Measurements from ENCODE around the gene KIRREL1.

DNA sequence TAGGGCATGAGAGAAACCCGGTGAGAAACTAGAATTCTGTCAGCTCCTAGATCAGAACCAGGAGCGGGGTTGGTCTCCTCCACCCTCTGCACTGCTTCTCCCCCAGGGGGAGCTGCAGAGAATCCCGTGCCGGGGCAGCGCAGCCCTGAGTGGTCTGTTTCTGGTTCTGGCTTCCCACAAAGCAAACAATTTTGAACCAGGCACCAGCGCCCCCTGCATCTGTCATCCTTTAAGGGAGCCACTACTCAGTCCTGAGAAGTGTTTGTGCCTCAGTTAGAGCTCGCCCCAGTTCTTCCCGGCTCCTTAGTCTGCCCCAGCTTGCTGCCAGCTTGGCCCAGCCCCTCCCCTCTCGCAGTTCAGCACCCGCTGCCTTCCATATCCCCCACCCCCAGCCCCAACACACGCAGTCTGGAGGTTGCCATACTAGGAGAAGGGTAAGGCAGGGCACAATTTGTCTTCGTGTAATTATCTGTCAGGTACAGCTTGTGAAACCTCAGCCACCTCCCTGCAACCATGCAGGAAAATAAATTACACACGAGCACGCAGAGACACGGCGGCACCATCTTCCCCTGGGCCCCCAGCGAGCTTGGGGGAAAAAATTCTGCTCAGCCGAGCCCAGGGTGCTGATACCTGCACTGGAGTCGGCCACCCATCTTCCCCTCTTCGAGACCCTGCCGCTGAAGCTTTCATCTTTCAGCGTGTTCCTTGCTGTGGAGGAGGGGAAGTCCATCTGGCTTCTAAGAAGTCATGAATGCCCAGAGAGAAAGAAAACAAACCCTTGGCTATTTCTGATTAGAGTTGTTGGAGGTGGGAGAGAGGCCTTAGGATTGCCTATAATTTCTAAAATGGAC lies 124.6 kb downstream of the KIRREL1 start:
- TF ChIP-seq, protein P1, sequence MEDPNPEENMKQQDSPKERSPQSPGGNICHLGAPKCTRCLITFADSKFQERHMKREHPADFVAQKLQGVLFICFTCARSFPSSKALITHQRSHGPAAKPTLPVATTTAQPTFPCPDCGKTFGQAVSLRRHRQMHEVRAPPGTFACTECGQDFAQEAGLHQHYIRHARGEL (CRISPR knock-in tag; IDR thresholded peaks at IDR 0.05) = no peak
- no peak for TF ChIP-seq ZZZ3 (CRISPR knock-in tag; IDR thresholded peaks at IDR 0.05; ENCODE audit: borderline replicate concordance)
- TF ChIP-seq, protein P2, sequence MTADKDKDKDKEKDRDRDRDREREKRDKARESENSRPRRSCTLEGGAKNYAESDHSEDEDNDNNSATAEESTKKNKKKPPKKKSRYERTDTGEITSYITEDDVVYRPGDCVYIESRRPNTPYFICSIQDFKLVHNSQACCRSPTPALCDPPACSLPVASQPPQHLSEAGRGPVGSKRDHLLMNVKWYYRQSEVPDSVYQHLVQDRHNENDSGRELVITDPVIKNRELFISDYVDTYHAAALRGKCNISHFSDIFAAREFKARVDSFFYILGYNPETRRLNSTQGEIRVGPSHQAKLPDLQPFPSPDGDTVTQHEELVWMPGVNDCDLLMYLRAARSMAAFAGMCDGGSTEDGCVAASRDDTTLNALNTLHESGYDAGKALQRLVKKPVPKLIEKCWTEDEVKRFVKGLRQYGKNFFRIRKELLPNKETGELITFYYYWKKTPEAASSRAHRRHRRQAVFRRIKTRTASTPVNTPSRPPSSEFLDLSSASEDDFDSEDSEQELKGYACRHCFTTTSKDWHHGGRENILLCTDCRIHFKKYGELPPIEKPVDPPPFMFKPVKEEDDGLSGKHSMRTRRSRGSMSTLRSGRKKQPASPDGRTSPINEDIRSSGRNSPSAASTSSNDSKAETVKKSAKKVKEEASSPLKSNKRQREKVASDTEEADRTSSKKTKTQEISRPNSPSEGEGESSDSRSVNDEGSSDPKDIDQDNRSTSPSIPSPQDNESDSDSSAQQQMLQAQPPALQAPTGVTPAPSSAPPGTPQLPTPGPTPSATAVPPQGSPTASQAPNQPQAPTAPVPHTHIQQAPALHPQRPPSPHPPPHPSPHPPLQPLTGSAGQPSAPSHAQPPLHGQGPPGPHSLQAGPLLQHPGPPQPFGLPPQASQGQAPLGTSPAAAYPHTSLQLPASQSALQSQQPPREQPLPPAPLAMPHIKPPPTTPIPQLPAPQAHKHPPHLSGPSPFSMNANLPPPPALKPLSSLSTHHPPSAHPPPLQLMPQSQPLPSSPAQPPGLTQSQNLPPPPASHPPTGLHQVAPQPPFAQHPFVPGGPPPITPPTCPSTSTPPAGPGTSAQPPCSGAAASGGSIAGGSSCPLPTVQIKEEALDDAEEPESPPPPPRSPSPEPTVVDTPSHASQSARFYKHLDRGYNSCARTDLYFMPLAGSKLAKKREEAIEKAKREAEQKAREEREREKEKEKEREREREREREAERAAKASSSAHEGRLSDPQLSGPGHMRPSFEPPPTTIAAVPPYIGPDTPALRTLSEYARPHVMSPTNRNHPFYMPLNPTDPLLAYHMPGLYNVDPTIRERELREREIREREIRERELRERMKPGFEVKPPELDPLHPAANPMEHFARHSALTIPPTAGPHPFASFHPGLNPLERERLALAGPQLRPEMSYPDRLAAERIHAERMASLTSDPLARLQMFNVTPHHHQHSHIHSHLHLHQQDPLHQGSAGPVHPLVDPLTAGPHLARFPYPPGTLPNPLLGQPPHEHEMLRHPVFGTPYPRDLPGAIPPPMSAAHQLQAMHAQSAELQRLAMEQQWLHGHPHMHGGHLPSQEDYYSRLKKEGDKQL (CRISPR knock-in tag; IDR thresholded peaks at IDR 0.05; ENCODE audit: low read depth) = no peak
- no peak for TF ChIP-seq YY1 (IDR thresholded peaks at IDR 0.05; ENCODE audit: insufficient read depth, insufficient replicate concordance, low read depth, low read length)

All from HepG2 (cell line).